Measurements from ENCODE around the gene CYTL1. TPM values are rescaled to one million over a fixed set of nuclear protein-coding genes. Genes with fewer than 3 reads are reported as not detected.

CYTL1 gene
- total and polyA plus RNA-seq, 2 of the 13 experiments (the other 11 are each of a cell fraction or from before 2014, with no cell fraction given), result not detected

GRCh38 chr4:5027346-5027745 is 8.1 kb upstream of the CYTL1 start (continued):
- no peak for TF ChIP-seq REST (IDR thresholded peaks at IDR 0.05; ENCODE audit: borderline replicate concordance in 1 of 2, low read depth in 1 of 2, low read length in 2 of 2)

GRCh38 chr4:5026371-5026770 is 7.1 kb upstream of the CYTL1 start:
- no peaks in the 10 kb centered on the region for H3K79me2 ChIP-seq (ENCODE audit: insufficient read depth, low read length)
- FAIRE-seq, result no peak
- no peak overlapping the region for H3K9ac ChIP-seq (ENCODE audit: insufficient read depth, low read depth, low read length)
- H3K9me3 ChIP-seq (ENCODE audit: low read length), result no peaks in the 10 kb centered on the region
- in situ Hi-C loops (cut with HindIII; ENCODE audit: extremely low pct_ligation_motif_present, low pct_unique_long_range_greater_than_20kb), result no loop called here
- no peak overlapping the region for H3K4me2 ChIP-seq (ENCODE audit: low read depth, low read length)
- H4K20me1 ChIP-seq (ENCODE audit: insufficient read depth, low read length), result no peaks in the 10 kb centered on the region
- H3K4me1 ChIP-seq (ENCODE audit: insufficient read depth, low read length), result no peaks in the 10 kb centered on the region
- intact Hi-C loops (cut with micrococcal nuclease; ENCODE audit: unreplicated experiment), result no loop called here
- BruUV-seq (replicated peaks), result no TSS peak
- 0% methylated on average over 3 of the region's 3 CpGs for WGBS (ENCODE audit: low lambda C conversion rate)
- H3K36me3 ChIP-seq (replicated peaks in 1 of 2; ENCODE audit: control insufficient read depth in 1 of 2, insufficient read depth in 2 of 2, low read length in 2 of 2), result no peaks in the 10 kb centered on the region
- ChIA-PET POLR2A (no interaction called here), CTCF (ENCODE audit: low intra/inter-chr PET ratio, low total read pairs) (no interaction called here)
- no peak for DNase-seq (ENCODE audit: low spot score)
- no peak overlapping the region for H2AFZ ChIP-seq (ENCODE audit: low read length)
- no peak overlapping the region for H3K4me3 ChIP-seq (replicated peaks in 1 of 3; ENCODE audit: insufficient read depth in 1 of 3, low read depth in 2 of 3, low read length in 3 of 3)
- H3K27ac ChIP-seq (ENCODE audit: extremely low read length, insufficient read depth, low read length), result no peak overlapping the region
- H3K27me3 ChIP-seq (ENCODE audit: control insufficient read depth in 1 of 2, insufficient read depth in 2 of 2, low read length in 2 of 2), result peaks cover 0 to 34% of the 10 kb centered on the region in 2 experiments; a peak in 3 of 5 replicates
- ATAC-seq, result no peak
- TF ChIP-seq, protein P1, sequence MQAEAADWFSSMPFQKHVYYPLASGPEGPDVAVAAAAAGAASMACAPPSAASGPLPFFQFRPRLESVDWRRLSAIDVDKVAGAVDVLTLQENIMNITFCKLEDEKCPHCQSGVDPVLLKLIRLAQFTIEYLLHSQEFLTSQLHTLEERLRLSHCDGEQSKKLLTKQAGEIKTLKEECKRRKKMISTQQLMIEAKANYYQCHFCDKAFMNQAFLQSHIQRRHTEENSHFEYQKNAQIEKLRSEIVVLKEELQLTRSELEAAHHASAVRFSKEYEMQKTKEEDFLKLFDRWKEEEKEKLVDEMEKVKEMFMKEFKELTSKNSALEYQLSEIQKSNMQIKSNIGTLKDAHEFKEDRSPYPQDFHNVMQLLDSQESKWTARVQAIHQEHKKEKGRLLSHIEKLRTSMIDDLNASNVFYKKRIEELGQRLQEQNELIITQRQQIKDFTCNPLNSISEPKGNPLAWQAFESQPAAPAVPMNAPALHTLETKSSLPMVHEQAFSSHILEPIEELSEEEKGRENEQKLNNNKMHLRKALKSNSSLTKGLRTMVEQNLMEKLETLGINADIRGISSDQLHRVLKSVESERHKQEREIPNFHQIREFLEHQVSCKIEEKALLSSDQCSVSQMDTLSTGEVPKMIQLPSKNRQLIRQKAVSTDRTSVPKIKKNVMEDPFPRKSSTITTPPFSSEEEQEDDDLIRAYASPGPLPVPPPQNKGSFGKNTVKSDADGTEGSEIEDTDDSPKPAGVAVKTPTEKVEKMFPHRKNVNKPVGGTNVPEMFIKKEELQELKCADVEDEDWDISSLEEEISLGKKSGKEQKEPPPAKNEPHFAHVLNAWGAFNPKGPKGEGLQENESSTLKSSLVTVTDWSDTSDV (CRISPR knock-in tag; IDR thresholded peaks at IDR 0.05), result no peak
- TF ChIP-seq, protein P2, sequence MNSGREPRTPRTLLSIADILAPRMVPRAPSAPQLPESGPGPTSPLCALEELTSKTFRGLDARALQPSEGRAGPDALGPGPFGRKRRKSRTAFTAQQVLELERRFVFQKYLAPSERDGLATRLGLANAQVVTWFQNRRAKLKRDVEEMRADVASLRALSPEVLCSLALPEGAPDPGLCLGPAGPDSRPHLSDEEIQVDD (CRISPR knock-in tag; IDR thresholded peaks at IDR 0.05; ENCODE audit: borderline replicate concordance), result no peak
- TF ChIP-seq HNF4A (CRISPR knock-in tag; IDR thresholded peaks at IDR 0.05), result no peak
- TF ChIP-seq RELA (CRISPR knock-in tag; IDR thresholded peaks at IDR 0.05), result no peak
- TF ChIP-seq, protein P3, sequence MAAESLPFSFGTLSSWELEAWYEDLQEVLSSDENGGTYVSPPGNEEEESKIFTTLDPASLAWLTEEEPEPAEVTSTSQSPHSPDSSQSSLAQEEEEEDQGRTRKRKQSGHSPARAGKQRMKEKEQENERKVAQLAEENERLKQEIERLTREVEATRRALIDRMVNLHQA (CRISPR knock-in tag; IDR thresholded peaks at IDR 0.05), result no peak
- TF ChIP-seq, protein P4, sequence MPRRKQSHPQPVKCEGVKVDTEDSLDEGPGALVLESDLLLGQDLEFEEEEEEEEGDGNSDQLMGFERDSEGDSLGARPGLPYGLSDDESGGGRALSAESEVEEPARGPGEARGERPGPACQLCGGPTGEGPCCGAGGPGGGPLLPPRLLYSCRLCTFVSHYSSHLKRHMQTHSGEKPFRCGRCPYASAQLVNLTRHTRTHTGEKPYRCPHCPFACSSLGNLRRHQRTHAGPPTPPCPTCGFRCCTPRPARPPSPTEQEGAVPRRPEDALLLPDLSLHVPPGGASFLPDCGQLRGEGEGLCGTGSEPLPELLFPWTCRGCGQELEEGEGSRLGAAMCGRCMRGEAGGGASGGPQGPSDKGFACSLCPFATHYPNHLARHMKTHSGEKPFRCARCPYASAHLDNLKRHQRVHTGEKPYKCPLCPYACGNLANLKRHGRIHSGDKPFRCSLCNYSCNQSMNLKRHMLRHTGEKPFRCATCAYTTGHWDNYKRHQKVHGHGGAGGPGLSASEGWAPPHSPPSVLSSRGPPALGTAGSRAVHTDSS (CRISPR knock-in tag; conservative IDR thresholded peaks at IDR 0.05), result no peak
- TF ChIP-seq SNAPC5 (CRISPR knock-in tag; IDR thresholded peaks at IDR 0.05; ENCODE audit: borderline replicate concordance), result no peak
- no peak for TF ChIP-seq TCF7L2 (IDR thresholded peaks at IDR 0.05; ENCODE audit: low read depth, low read length)
- TF ChIP-seq, protein P5, sequence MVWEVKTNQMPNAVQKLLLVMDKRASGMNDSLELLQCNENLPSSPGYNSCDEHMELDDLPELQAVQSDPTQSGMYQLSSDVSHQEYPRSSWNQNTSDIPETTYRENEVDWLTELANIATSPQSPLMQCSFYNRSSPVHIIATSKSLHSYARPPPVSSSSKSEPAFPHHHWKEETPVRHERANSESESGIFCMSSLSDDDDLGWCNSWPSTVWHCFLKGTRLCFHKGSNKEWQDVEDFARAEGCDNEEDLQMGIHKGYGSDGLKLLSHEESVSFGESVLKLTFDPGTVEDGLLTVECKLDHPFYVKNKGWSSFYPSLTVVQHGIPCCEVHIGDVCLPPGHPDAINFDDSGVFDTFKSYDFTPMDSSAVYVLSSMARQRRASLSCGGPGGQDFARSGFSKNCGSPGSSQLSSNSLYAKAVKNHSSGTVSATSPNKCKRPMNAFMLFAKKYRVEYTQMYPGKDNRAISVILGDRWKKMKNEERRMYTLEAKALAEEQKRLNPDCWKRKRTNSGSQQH (CRISPR knock-in tag; IDR thresholded peaks at IDR 0.05; ENCODE audit: low read depth), result no peak
- TF ChIP-seq CREBL2 (CRISPR knock-in tag; IDR thresholded peaks at IDR 0.05; ENCODE audit: borderline replicate concordance), result no peak
- no peak for TF ChIP-seq ZNF790 (CRISPR knock-in tag; IDR thresholded peaks at IDR 0.05; ENCODE audit: borderline replicate concordance)
